CD14-positive monocyte (primary cell): ENCODE data around the gene TRMT2A. TPM values are rescaled to one million over a fixed set of nuclear protein-coding genes. Genes with fewer than 3 reads are reported as not detected.

Source experiments
- DNase-seq, 3 donors: peaks; one replicate each; pipeline ENCODE4 v3.0.0-alpha.2; 2011 to 2022
- H2AFZ ChIP-seq: 2 replicates; pipeline ENCODE4 v1.6.0; 2012; ENCODE audit warnings: mild to moderate bottlenecking, low read depth, low read length, inconsistent platforms; ENCODE audit not compliant: insufficient read depth, poor library complexity, severe bottlenecking
- H3K27ac ChIP-seq, 2 donors: 1 replicate in 1 of 2; 2 replicates in 1 of 2; pipeline ENCODE4 v1.5.1; 2012 to 2013; ENCODE audit warnings: low read length in 2 of 2, control low read depth in 1 of 2, inconsistent platforms in 1 of 2, low read depth in 1 of 2, mild to moderate bottlenecking in 1 of 2
- H3K27me3 ChIP-seq, 2 donors: one replicate each; pipeline versions ENCODE4 v1.6.0 to v1.6.1; 2011 to 2013; ENCODE audit warnings: low read length in 2 of 2; ENCODE audit not compliant: control insufficient read depth in 2 of 2, insufficient read depth in 2 of 2
- H3K36me3 ChIP-seq, 2 donors: replicated peaks in 1 of 2; 1 replicate in 1 of 2; 2 replicates in 1 of 2; pipeline versions ENCODE4 v1.5.1 to v1.6.1; 2012 to 2013; ENCODE audit warnings: low read length in 2 of 2, control low read depth in 1 of 2, inconsistent platforms in 1 of 2, mild to moderate bottlenecking in 1 of 2; ENCODE audit not compliant: insufficient read depth in 2 of 2, control insufficient read depth in 1 of 2
- H3K4me1 ChIP-seq, 2 donors: 1 replicate in 1 of 2; 2 replicates in 1 of 2; pipeline versions ENCODE4 v1.5.1 to v1.6.1; 2012 to 2013; ENCODE audit warnings: low read length in 2 of 2, control low read depth in 1 of 2, inconsistent platforms in 1 of 2, mild to moderate bottlenecking in 1 of 2, moderate library complexity in 1 of 2; ENCODE audit not compliant: insufficient read depth in 2 of 2, control insufficient read depth in 1 of 2
- H3K4me2 ChIP-seq: replicated peaks from 2 replicates; pipeline ENCODE3; 2012; ENCODE audit warnings: low read length, moderate library complexity, mild to moderate bottlenecking; ENCODE audit not compliant: poor library complexity, severe bottlenecking; ENCODE audit errors: extremely low read depth
- H3K4me3 ChIP-seq, 3 experiments: fragments of 200-600 bp in 1 of 3; sonication (generic) in 1 of 3; replicated peaks in 1 of 3; 1 replicate in 2 of 3; 2 replicates in 1 of 3; pipeline ENCODE4 v1.5.1; 2011 to 2013; ENCODE audit warnings: low read length in 3 of 3, mild to moderate bottlenecking in 3 of 3, control low read depth in 2 of 3, low read depth in 2 of 3, inconsistent platforms in 1 of 3, moderate library complexity in 1 of 3
- H3K79me2 ChIP-seq: 2 replicates; pipeline ENCODE4 v1.6.0; 2012; ENCODE audit warnings: mild to moderate bottlenecking, control low read depth, inconsistent platforms, low read length, moderate library complexity; ENCODE audit not compliant: insufficient read depth
- H3K9ac ChIP-seq: 2 replicates; pipeline ENCODE4 v1.6.0; 2017; ENCODE audit warnings: low read length, mild to moderate bottlenecking; ENCODE audit not compliant: insufficient read depth, poor library complexity, severe bottlenecking
- H3K9me3 ChIP-seq, 2 donors: replicated peaks in 1 of 2; 1 replicate in 1 of 2; 2 replicates in 1 of 2; pipeline versions ENCODE4 v1.5.1 to v1.6.1; 2012 to 2013; ENCODE audit warnings: low read length in 2 of 2, control low read depth in 1 of 2; ENCODE audit not compliant: control insufficient read depth in 1 of 2, insufficient read depth in 1 of 2
- H4K20me1 ChIP-seq: 2 replicates; pipeline ENCODE4 v1.6.0; 2012; ENCODE audit warnings: mild to moderate bottlenecking, low read length, control low read depth, moderate library complexity; ENCODE audit not compliant: insufficient read depth
- H3K27ac Mint-ChIP-seq, 7 donors: one replicate each; pipeline ENCODE4 v1.8.0; 2020; ENCODE audit warnings: mild to moderate bottlenecking in 7 of 7, mixed read lengths in 7 of 7, moderate library complexity in 6 of 7, inconsistent platforms in 2 of 7
- H3K27me3 Mint-ChIP-seq, 3 donors: one replicate each; pipeline ENCODE4 v1.8.0; 2021 to 2022; ENCODE audit warnings: low read depth in 3 of 3, mild to moderate bottlenecking in 3 of 3, mixed read lengths in 3 of 3, moderate library complexity in 3 of 3, inconsistent platforms in 1 of 3
- H3K36me3 Mint-ChIP-seq, 2 donors: one replicate each; pipeline ENCODE4 v1.8.0; 2020; ENCODE audit warnings: mixed read lengths in 2 of 2, inconsistent platforms in 1 of 2, mild to moderate bottlenecking in 1 of 2
- H3K4me1 Mint-ChIP-seq: one replicate; pipeline ENCODE4 v1.8.0; 2020; ENCODE audit warnings: mild to moderate bottlenecking, mixed read lengths
- H3K4me3 Mint-ChIP-seq, 2 donors: one replicate each; pipeline ENCODE4 v1.8.0; 2020; ENCODE audit warnings: mild to moderate bottlenecking in 2 of 2, mixed read lengths in 2 of 2, moderate library complexity in 1 of 2
- H3K9me3 Mint-ChIP-seq, 7 donors: one replicate each; pipeline ENCODE4 v1.8.0; 2020 to 2022; ENCODE audit warnings: mixed read lengths in 7 of 7, mild to moderate bottlenecking in 6 of 7, moderate library complexity in 6 of 7, inconsistent platforms in 2 of 7
- CTCF ChIP-seq: fragments of 200-600 bp; IDR thresholded peaks from one replicate; pipeline ENCODE4 v1.8.0; 2022; ENCODE audit warnings: antibody characterized with exemption, mild to moderate bottlenecking
- whole genome bisulfite sequencing: methylation state at CpG from one replicate; pipeline ENCODE4 v1.1.5; 2013; ENCODE audit warnings: missing lambda C conversion rate; ENCODE audit not compliant: insufficient coverage; 5-methylcytosine and 5-hydroxymethylcytosine counted together
- intact Hi-C, 2 donors: fragments of 100-400 bp; cut with micrococcal nuclease; formaldehyde crosslinking; loops; one replicate each; pipeline versions ENCODE4 v1.15.0 to v1.15.1; 2023
- polyA plus RNA-seq, 3 donors: library from polyadenylated mRNA; depleted of rRNA in 1 of 3; unstranded in 2 of 3; stranded (reverse) in 1 of 3; fragments of 300-500 nt in 2 of 3; fragments of >200 nt in 1 of 3; fragmentation: Illumina TruSeq in 2 of 3; gene quantifications; 1 replicate in 2 of 3; 2 replicates in 1 of 3; pipeline ENCODE4 v1.2.3, GENCODE V29; 2012 to 2021

The TRMT2A gene
- polyA plus RNA-seq, 3 donors, result 20.1 to 121 (median 23.5) TPM

- no peak for DNase-seq
- no peaks in the 10 kb centered on the region for H3K27me3 ChIP-seq
- no peaks in the 10 kb centered on the region for H3K4me1 ChIP-seq
- TF ChIP-seq CTCF, result no peak
- no peak overlapping the region for H3K4me3 ChIP-seq
- peaks cover 7 to 12% of the 10 kb centered on the region in 2 donors for H3K36me3 Mint-ChIP-seq
- no peak overlapping the region for H3K27ac Mint-ChIP-seq
- peaks cover 13 to 18% of the 10 kb centered on the region in 2 donors for H3K36me3 ChIP-seq
- no peaks in the 10 kb centered on the region for H3K9me3 ChIP-seq
- H4K20me1 ChIP-seq, result peaks cover 7% of the 10 kb centered on the region
- H3K9me3 Mint-ChIP-seq, result no peaks in the 10 kb centered on the region
- H3K27me3 Mint-ChIP-seq, result peaks cover 0 to 2% (median 0%) of the 10 kb centered on the region in 3 donors
- H3K4me3 Mint-ChIP-seq, result no peak overlapping the region
- no peaks in the 10 kb centered on the region for H3K79me2 ChIP-seq
- intact Hi-C loops, result no loop called here
- no peak overlapping the region for H3K9ac ChIP-seq
- no peak overlapping the region for H3K27ac ChIP-seq
- no peaks in the 10 kb centered on the region for H3K4me1 Mint-ChIP-seq
- H3K4me2 ChIP-seq, result no peak overlapping the region
- no peak overlapping the region for H2AFZ ChIP-seq
- WGBS, result 96% methylated on average over 17 of the region's 19 CpGs
Observed at GRCh38 chr22:20143883-20144665, 27.0 kb upstream of the TRMT2A start.

- Histone ChIP-seq H4K20me1 (peaks cover 19% of the 10 kb centered on the region), H3K9ac (no peak overlapping the region), H3K9me3 (no peaks in the 10 kb centered on the region), H3K4me2 (no peak overlapping the region), H3K36me3 (peaks cover 13 to 18% of the 10 kb centered on the region in 2 donors), H3K4me3 (no peak overlapping the region), H3K27me3 (no peaks in the 10 kb centered on the region), H2AFZ (no peak overlapping the region), H3K4me1 (no peaks in the 10 kb centered on the region), H3K27ac (no peak overlapping the region), H3K79me2 (peaks cover under 1% of the 10 kb centered on the region)
- intact Hi-C loops, result no loop called here
- Mint-ChIP-seq H3K4me1 (no peaks in the 10 kb centered on the region), H3K27ac (no peak overlapping the region), H3K27me3 (peaks cover 0 to 2% (median 0%) of the 10 kb centered on the region in 3 donors), H3K36me3 (peaks cover 7 to 12% of the 10 kb centered on the region in 2 donors), H3K9me3 (no peaks in the 10 kb centered on the region), H3K4me3 (no peak overlapping the region)
- no peak for TF ChIP-seq CTCF
- 97% methylated on average over 54 of the region's 65 CpGs for whole genome bisulfite sequencing
- no peak for DNase-seq
Observed at GRCh38 chr22:20142711-20143621, 25.9 kb upstream of the TRMT2A start.
